HG02642 (cell line): ENCODE data around the gene PLEKHN1.
"Not testable (repeated sequence)": the region's sequence is repeated elsewhere in the genome, so short reads cannot be mapped to it uniquely, and the experiment has no call there.

Experiments used
- ATAC-seq: cut with Tn5 transposase; IDR thresholded peaks from one replicate; pipeline ENCODE4 v1.9.1; 2021; ENCODE audit warnings: mild to moderate bottlenecking; ENCODE audit not compliant: unreplicated experiment, poor library complexity

PLEKHN1 gene

DNA sequence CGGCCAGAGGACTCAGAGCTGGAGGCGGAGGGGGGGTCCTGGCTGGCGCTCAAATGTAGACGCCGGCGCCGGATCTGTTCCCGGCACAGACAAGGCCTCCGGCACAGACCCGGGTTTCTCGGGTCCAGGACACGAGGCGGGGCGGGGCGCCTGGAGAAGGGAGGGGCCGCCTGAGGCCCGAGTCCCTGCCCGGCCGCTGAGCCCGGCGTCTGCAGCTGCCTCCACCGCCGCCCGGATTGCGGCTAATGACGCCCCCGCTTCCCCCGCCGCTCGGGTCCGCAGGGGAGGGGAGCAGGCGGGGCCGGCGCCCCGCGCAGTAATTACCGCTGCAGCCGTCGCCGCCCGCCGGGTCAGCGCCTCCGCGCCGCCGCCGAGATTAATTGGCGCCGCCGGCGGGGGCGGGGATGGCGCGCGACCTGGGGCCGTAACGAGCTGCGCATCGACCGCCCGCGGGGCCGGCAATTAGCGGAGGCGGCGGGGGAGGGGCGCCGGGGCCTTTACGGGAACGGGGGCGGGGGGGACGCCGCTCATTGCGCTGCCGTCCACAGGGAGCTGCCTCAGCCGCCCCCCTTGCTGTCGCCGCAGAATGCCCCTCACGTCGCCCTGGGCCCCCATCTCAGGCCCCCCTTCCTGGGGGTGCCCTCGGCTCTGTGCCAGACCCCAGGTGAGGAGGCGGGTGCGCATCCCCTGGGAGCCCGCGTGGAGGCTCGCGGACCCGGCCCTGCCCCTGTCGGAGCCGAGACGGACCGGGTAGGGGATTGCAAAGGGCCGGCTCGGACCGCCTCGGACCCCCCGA lies 24.5 kb upstream of the PLEKHN1 start:
- ATAC-seq, result no peak

- no peak for ATAC-seq
Observed at GRCh38 chr1:942411-942821, 23.9 kb upstream of the PLEKHN1 start.

DNA sequence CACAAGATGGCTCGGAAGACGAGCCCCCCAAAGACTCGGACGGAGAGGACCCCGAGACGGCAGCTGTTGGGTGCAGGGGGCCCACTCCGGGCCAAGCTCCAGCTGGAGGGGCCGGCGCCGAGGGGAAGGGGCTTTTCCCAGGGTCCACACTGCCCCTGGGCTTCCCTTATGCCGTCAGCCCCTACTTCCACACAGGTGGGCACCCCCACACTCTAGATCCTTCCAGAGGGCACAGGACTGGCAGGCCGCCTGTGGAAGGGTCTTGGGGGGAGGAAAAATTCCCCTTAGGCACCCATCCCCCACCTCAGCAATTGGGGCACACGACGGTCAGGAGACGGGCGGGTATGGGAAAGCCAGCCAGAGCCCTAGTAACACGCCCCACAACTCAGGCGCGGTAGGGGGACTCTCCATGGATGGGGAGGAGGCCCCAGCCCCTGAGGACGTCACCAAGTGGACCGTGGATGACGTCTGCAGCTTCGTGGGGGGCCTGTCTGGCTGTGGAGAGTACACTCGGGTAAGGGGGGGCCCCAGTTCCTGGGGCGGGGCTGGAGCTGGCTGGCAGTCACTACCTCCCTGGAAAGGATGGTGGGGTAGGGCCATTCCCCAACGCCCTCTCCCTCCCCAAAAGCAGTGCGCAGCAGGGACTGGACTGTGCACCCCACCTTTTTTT lies 23.3 kb upstream of the PLEKHN1 start:
- ATAC-seq, result no peak

GRCh38 chr1:943545-944340 lies 22.5 kb upstream of the PLEKHN1 start:
- no peak for ATAC-seq

DNA sequence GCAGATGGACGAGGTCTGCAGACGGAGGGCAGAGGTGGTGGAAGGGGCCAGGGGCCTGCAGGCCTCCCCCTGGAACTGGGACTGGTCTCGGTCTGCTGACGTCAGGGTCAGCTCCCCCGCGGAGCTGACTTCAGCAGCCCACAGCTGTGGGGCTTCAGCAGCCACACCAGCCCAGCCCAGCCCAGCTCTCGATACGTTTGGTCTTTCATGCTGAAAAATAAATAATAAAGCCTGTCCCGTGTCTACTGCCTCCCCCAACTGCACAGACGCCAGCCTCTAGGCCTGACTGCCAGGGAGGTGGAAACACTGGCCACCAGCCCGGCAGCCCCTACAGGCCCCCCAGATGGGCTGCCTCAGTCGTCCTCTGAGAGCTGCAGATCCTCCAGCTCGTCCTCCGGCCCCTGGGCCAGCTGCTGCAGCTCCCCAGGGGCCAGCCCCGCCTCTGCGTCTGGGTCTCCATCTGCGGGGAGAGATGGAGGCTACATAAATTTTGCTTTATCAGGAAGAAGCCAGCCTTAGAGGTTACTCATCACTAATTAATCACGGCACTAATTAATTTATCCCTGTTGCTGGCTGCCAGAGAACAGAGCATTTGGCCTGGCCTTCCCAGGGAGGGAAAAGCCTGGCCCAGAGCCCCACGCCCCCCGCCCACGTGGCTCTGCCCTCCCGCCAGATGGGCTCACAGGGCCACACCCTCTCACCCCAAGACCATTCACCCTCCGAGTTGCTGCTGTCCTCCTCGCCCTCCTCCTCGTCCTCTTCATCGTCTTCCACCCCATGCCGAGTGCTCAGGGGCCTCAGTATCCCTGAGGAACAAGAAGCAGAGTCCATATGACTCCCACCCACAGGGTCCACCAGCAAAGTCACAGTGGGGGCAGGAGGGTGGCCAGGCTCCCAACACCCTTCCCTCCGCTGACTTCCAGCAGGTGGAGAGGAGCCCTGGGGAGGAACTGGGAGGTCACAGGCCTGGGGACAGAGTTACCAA lies 21.6 kb upstream of the PLEKHN1 start:
- no peak for ATAC-seq

- no peak for ATAC-seq
Observed at GRCh38 chr1:945688-946556, 20.4 kb upstream of the PLEKHN1 start.

- not testable (repeated sequence) for ATAC-seq
Observed at GRCh38 chr1:946811-947210, 19.5 kb upstream of the PLEKHN1 start.

DNA sequence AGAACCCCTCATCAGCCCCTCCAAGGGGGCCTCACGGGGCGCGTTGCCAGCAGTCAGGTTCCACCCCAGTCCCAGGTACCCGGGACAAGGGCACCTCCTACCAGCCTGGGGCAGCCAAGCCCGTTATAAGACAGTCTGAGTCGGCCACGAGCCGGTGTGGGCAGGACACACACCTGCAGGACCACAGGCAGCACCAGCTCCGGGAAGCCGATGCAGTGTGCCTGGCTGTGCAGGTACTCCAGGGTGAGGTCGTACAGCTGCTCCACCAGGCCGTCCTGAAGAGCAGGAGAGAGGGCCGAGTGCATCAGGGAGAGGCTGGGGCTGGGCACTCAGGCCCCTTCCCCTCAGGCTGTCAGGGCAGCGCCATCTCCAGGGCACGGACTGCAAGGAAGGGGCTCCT lies 18.3 kb upstream of the PLEKHN1 start:
- ATAC-seq, result no peak

DNA sequence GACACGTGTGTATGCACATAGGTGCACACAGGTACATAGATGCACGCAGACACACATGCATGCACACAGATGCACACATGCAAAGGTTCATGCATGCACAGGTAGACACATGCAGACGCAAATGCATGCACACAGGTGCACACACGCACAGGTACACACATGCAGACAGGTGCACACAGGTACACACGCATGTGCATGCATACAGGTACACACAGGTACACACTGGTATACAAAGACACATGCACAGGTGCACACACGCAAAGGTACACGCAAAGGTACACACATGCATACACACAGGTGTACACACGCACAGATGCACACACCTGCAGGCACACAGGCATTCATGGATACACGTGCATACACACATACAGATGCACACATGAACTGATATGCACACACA lies 16.0 kb upstream of the PLEKHN1 start:
- ATAC-seq, result no peak

DNA sequence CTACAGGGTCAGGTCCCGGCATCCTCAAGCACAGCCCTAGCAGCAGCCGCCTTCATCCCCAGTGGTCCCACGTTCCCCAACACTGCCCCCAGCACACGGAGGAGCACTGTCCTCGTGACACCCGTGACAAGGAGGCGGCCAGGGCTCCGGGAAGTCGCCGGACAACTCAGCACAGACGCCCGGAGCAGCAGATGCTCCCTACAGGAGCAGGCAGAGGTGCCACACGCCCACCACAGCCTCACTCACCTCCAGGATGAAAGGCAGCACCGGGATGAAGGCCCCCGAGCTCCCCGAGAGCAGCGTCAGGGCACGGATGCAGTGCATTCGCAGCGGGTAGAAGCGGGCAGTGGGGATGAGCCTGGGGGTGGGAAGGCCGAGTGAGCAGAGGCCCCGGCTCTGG lies 15.4 kb upstream of the PLEKHN1 start:
- no peak for ATAC-seq

DNA sequence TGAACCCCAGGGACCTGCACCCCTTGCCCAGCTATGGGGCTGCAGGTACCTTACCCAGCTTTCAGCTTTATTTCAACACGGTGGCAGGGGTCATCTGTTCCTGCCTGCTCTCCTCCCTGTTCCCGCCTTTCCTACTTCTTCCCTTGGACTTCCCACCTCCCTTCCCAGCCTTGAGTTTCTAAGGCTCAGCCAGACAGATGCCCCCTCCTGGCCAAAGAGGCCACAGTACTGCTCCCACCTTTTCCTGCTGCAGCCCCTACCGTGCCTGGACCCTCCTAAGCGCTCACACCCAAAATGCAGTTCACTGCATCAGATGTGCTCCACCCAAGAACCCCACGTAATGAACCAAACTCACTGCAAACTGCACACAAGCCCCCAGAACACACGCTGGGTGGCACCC lies 14.9 kb upstream of the PLEKHN1 start:
- no peak for ATAC-seq

DNA sequence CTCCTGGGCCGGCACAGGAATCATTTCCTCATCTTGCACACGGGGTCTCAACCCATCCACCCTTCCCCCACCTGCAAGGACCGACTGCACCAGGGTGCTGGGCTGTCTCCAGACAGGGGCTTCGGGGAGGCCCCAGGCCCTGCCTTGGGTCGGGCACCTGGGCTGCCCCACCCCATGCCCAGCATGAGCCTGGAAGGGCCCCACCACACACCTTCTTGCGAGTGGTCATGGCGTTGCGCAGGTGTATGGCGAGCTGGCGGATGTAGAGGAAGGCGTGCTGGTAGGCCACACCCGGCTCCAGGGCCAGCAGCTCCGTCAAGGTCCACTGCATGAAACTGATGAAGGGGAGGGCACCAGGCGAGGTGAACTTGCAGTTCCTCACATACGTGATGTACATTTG lies 14.1 kb upstream of the PLEKHN1 start:
- ATAC-seq, result no peak

DNA sequence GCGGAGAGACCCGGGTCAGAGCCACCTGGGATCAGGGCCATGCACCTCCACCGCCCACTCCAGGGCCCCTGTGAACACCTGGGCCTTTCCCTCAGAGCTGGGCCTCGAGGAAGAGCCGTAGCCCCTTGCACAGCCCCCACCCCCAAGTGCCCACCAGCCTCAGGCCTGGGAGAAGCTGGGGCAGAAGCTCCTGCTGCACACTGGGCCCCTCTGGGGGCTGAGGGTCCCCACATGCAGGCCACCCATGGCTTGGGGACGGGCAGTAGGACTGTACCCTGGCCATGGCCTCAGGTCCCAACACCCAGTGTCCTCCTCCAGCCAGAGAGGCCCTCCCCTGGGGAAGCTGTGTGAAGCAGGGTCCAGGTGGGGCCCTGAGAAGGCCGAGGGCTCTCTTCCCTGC lies 13.7 kb upstream of the PLEKHN1 start:
- no peak for ATAC-seq

DNA sequence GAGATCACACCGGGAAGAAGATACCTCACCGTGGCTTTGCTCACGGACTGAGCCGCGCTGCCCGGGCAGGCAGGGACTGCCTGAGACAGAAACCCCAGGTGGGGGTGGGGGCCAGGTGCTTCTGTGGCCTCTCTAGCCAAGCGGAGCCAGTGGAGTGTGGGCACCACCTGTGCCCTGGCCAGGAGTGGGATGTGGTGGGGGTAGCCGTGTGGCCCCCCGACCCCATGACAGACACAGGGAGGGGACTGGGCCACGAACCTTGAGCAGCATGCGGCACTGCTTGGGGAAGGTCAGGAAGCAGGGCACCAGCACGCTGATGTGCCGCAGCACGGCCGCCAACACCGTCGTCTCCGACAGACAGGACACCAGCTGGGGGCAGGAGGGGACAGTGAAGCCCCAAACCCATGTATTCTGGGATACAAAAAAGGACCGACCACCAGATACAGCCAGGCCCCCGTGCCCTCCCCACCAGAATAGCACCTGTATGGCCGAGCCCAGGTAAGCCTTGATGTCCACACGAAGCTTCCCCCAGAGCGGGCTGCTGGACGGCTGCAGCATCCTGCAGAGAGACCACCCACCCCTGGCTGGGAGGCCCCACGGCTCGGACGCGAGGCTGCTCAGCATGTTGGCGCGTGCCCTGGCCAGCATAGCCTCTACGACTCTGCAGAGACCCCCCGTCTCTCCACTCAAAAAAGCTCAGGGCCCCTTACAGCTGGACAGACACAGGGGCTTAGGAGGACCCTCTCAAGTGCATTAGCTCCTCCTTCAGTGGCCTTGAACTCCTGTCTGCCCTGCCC lies 12.6 kb upstream of the PLEKHN1 start:
- ATAC-seq, result no peak

- no peak for ATAC-seq
Observed at GRCh38 chr1:954927-955326, 11.4 kb upstream of the PLEKHN1 start.

- no peak for ATAC-seq
Observed at GRCh38 chr1:955474-955873, 10.8 kb upstream of the PLEKHN1 start.

DNA sequence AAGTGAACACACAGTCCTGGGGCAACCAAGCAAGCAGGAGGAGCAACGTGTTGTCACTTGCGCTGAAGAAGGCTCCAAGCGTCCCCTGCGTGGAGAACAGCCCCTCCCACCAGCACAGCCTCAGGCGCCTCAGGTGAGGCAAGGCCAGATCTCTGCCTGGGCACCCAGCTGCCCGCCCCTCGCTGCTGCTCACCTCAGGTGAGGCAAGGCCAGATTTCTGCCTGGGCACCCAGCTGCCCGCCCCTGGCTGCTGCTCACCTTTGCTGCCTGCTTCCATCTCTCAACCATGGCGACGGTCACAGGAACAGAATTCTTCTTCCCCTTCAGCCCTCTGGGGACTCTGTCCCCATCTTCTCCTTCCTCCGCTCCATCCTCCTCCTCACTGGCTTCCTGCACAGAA lies 9.6 kb upstream of the PLEKHN1 start:
- ATAC-seq, result no peak
